HepG2 (cell line): ENCODE measurements around the gene PIK3IP1. TPM values are rescaled to one million over a fixed set of nuclear protein-coding genes. Genes with fewer than 3 reads are reported as not detected.

Experiments used
- ARID5B ChIP-seq: IDR thresholded peaks from 2 replicates; pipeline ENCODE4 v1.4.0; 2020; ENCODE audit warnings: mild to moderate bottlenecking, missing genetic modification reagents
- ATM ChIP-seq: fragments of 450-650 bp; IDR thresholded peaks from 2 replicates; pipeline ENCODE4 v1.7.1; 2017; ENCODE audit warnings: mild to moderate bottlenecking, borderline replicate concordance
- CBFB ChIP-seq: sonication (generic); formaldehyde crosslinking; IDR thresholded peaks from 2 replicates; pipeline ENCODE4 v1.4.0; 2020; ENCODE audit warnings: missing genetic modification reagents
- DR1 ChIP-seq: sonication (generic); formaldehyde crosslinking; IDR thresholded peaks from 2 replicates; pipeline ENCODE4 v1.8.0; 2021; ENCODE audit warnings: mild to moderate bottlenecking, missing genetic modification reagents, inconsistent platforms
- FLYWCH1 ChIP-seq: sonication (generic); formaldehyde crosslinking; IDR thresholded peaks from 2 replicates; pipeline ENCODE4 v1.8.1; 2023; ENCODE audit warnings: mild to moderate bottlenecking, missing genetic modification reagents
- MTA3 ChIP-seq: sonication (generic); formaldehyde crosslinking; IDR thresholded peaks from 2 replicates; pipeline ENCODE4 v1.4.0; 2020; ENCODE audit warnings: missing genetic modification reagents
- PCBP1 ChIP-seq: fragments of 200-400 bp; formaldehyde crosslinking; IDR thresholded peaks from 2 replicates; pipeline ENCODE4 v1.6.1; 2017; ENCODE audit warnings: mild to moderate bottlenecking, low read depth, low read length, borderline replicate concordance
- PPARG ChIP-seq: conservative IDR thresholded peaks from 2 replicates; pipeline ENCODE4 v1.6.1; 2016; ENCODE audit warnings: missing biosample characterization, missing genetic modification reagents
- PTBP1 ChIP-seq: fragments of 200-400 bp; formaldehyde crosslinking; IDR thresholded peaks from 2 replicates; pipeline ENCODE4 v1.6.1; 2018; ENCODE audit warnings: low read length, low read depth; ENCODE audit not compliant: poor library complexity, severe bottlenecking
- SIX1 ChIP-seq: sonication (generic); formaldehyde crosslinking; IDR thresholded peaks from 2 replicates; pipeline ENCODE4 v1.4.0; 2020; ENCODE audit warnings: missing genetic modification reagents, borderline replicate concordance
- SMARCC2 ChIP-seq: fragments of 450-650 bp; IDR thresholded peaks from 2 replicates; pipeline ENCODE4 v1.6.1; 2017; ENCODE audit warnings: antibody characterized with exemption, mild to moderate bottlenecking
- ZBTB26 ChIP-seq: IDR thresholded peaks from 2 replicates; pipeline ENCODE4 v1.6.1; 2016; ENCODE audit warnings: missing compliant biosample characterization, missing genetic modification reagents, borderline replicate concordance
- ZFYVE20 ChIP-seq: sonication (generic); formaldehyde crosslinking; IDR thresholded peaks from 2 replicates; pipeline ENCODE4 v1.8.0; 2023; ENCODE audit warnings: low read depth, mild to moderate bottlenecking, moderate library complexity, missing genetic modification reagents, borderline replicate concordance
- ZNF382 ChIP-seq: sonication (generic); formaldehyde crosslinking; IDR thresholded peaks from 2 replicates; pipeline ENCODE4 v1.5.0; 2020; ENCODE audit warnings: missing genetic modification reagents, mild to moderate bottlenecking, borderline replicate concordance
- ZNF816 ChIP-seq: sonication (generic); formaldehyde crosslinking; IDR thresholded peaks from 2 replicates; pipeline ENCODE4 v1.8.0; 2022; ENCODE audit warnings: missing genetic modification reagents, mild to moderate bottlenecking, borderline replicate concordance
- ZSCAN5A ChIP-seq: sonication (generic); formaldehyde crosslinking; IDR thresholded peaks from 2 replicates; pipeline ENCODE4 v1.8.0; 2022; ENCODE audit warnings: mild to moderate bottlenecking, missing genetic modification reagents, borderline replicate concordance
- ZXDC ChIP-seq: sonication (generic); formaldehyde crosslinking; IDR thresholded peaks from 2 replicates; pipeline ENCODE4 v1.5.0; 2020; ENCODE audit warnings: mild to moderate bottlenecking, missing genetic modification reagents
- polyA plus RNA-seq, 8 experiments: library from polyadenylated mRNA; depleted of rRNA in 3 of 8; stranded (reverse) in 7 of 8; unstranded in 1 of 8; fragments of >200 nt; fragmentation: Illumina TruSeq in 4 of 8; extraction: Trizol in 4 of 8; gene quantifications; 2 replicates each; pipeline versions ENCODE4 v1.2.1 to v1.2.3, GENCODE V29; 2011 to 2016; ENCODE audit warnings: low read depth in 4 of 8, missing spikeins in 1 of 8, mixed read lengths in 1 of 8; ENCODE audit not compliant: insufficient read depth in 1 of 8
- total RNA-seq, 5 experiments: library from RNA; depleted of rRNA; stranded (reverse); fragments of >200 nt; fragmentation: Illumina TruSeq; extraction: Trizol; gene quantifications; 2 replicates each; pipeline ENCODE4 v1.2.3, GENCODE V29; 2016; ENCODE audit warnings: low read depth in 1 of 5
- TF ChIP-seq, protein P1 (sequence below): sonication (generic); formaldehyde crosslinking; IDR thresholded peaks from 2 replicates; pipeline ENCODE4 v1.8.0; 2022; ENCODE audit warnings: missing genetic modification reagents, low read depth, mild to moderate bottlenecking, borderline replicate concordance

The PIK3IP1 gene
- total and polyA plus RNA-seq, 2 of the 13 experiments (the other 11 are each of a cell fraction or from before 2014, with no cell fraction given), result 1.3 to 2.5 TPM

DNA sequence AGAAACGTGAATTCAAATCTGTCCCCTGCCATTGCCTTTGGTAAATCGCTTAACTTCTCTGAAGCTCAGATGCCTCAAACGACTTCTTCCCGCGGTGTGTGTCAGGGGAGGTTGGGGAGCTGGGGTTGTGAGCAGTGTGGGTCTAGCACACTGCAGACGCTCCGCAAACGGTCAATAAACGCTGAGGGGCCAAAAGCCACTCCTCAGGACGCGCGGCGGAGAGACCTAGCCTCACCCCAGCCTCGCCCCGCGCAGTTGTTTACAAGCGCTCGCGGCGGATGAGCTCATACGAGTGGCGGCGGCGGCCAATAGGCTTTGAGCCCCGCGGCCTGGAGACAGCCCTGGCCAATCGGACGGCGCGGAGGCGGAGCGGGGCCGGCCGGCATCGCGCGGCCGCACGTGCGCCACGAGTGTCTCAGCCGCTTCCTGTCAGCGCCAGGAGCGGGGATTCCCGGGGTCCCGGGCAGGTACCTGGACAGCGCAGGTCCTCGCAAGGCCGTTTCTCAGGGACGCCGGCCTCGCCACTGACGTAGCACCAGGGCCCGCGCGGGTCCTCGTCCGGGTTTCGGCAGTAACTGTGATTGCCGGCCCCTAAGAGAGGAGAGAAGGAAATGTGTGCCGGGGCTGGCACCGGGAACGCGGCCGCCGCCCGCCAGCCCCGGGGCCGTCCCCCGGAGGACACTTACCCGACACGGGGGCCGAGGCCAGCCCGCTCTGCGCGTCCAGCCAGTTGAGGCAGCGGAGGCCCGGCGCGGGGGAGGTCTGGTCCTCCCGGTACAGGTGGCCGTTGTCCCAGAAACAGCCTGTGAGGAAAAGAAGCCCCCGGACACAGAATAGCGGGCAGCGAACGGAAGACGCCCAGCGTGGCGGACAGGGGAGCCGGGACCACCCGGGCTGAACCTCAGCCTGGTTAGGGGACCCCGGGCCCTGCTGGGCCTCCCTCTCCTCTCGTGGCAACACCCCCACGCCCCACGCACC, 1.5 kb downstream of the PIK3IP1 start (continued):
- no peak; the same call in 1 of the 2 replicates for TF ChIP-seq PPARG (CRISPR knock-in tag)
- TF ChIP-seq PCBP1, result no peak
- no peak for TF ChIP-seq SIX1 (CRISPR knock-in tag)
- TF ChIP-seq FLYWCH1 (CRISPR knock-in tag), result no peak
- TF ChIP-seq ZNF382 (CRISPR knock-in tag), result no peak
- TF ChIP-seq, protein P1, sequence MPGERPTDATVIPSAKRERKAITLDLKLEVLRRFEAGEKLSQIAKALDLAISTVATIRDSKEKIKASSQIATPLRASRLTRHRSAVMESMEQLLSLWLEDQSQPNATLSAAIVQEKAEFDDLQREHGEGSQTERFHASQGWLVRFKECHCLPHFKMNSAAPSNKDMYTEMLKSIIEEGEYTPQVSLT (CRISPR knock-in tag), result no peak
- TF ChIP-seq ZSCAN5A (CRISPR knock-in tag), result no peak
- TF ChIP-seq CBFB (CRISPR knock-in tag), result 0 out of 2 replicates have a peak, but pooled peaks have one; percentile 40
- TF ChIP-seq ZBTB26 (CRISPR knock-in tag), result no peak; the same call in 1 of the 2 replicates
- TF ChIP-seq SMARCC2, result no peak
- 0 out of 2 replicates have a peak, but pooled peaks have one; percentile 43 for TF ChIP-seq ZXDC (CRISPR knock-in tag)
- TF ChIP-seq MTA3 (CRISPR knock-in tag), result no peak
- 0 out of 2 replicates have a peak, but pooled peaks have one; percentile 83 for TF ChIP-seq ZNF816 (CRISPR knock-in tag)
- TF ChIP-seq ATM, result no peak
- peak; percentile 79 for TF ChIP-seq ARID5B (CRISPR knock-in tag)
- TF ChIP-seq DR1 (CRISPR knock-in tag), result 0 out of 2 replicates have a peak, but pooled peaks have one; percentile 49
- no peak for TF ChIP-seq ZFYVE20 (CRISPR knock-in tag)
- TF ChIP-seq PTBP1, result no peak
